ENCODE measurements around the gene MT1F.

DNA sequence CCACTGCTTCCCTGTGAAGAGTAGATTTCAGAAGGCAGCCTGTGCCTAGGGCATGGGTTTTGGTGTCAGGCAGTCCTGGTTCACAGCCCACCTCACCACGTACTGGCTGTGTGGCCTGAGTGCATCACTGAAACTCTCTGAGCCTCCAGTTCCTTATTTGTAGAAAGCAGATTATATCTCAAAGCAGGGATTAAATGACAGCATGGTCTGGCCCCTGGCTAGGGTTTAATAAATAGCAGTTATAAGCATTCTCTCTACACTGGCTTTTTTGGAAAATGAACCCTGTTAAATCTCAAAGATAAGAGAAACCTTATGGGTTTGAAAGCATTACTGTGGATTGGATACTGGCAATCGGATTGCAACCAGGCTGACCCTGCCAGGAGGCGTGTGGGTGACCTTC, 28.2 kb upstream of the MT1F start:
- TF ChIP-seq CTCF (IDR thresholded peaks at IDR 0.05 in 2 of 3, conservative IDR thresholded peaks at IDR 0.05 in 1 of 3; ENCODE audit: borderline replicate concordance in 1 of 3, insufficient read depth in 1 of 3, low read depth in 2 of 3, low read length in 2 of 3) (no peak), POLR2A (IDR thresholded peaks at IDR 0.05; ENCODE audit: borderline replicate concordance, extremely low read depth, insufficient read depth, insufficient read length) (no peak), TCF7L2 (IDR thresholded peaks at IDR 0.05; ENCODE audit: borderline replicate concordance, extremely low read depth, insufficient read depth, insufficient read length) (no peak), YY1 (IDR thresholded peaks at IDR 0.05; ENCODE audit: extremely low read depth, insufficient replicate concordance, low read depth, low read length) (no peak), POLR2AphosphoS5 (IDR thresholded peaks at IDR 0.05; ENCODE audit: low read depth, low read length) (no peak), SRF (IDR thresholded peaks at IDR 0.05; ENCODE audit: low read depth) (no peak), ZFX (IDR thresholded peaks at IDR 0.05) (no peak), CEBPB (IDR thresholded peaks at IDR 0.05; ENCODE audit: low read depth) (no peak), JUND (IDR thresholded peaks at IDR 0.05) (no peak), ZNF274 (IDR thresholded peaks at IDR 0.05; ENCODE audit: low read depth, low read length) (no peak), REST (IDR thresholded peaks at IDR 0.05; ENCODE audit: low read depth) (no peak), SIN3A (IDR thresholded peaks at IDR 0.05; ENCODE audit: low read depth) (no peak), ATF3 (IDR thresholded peaks at IDR 0.05) (no peak)
- TF ChIP-seq, protein P1, sequence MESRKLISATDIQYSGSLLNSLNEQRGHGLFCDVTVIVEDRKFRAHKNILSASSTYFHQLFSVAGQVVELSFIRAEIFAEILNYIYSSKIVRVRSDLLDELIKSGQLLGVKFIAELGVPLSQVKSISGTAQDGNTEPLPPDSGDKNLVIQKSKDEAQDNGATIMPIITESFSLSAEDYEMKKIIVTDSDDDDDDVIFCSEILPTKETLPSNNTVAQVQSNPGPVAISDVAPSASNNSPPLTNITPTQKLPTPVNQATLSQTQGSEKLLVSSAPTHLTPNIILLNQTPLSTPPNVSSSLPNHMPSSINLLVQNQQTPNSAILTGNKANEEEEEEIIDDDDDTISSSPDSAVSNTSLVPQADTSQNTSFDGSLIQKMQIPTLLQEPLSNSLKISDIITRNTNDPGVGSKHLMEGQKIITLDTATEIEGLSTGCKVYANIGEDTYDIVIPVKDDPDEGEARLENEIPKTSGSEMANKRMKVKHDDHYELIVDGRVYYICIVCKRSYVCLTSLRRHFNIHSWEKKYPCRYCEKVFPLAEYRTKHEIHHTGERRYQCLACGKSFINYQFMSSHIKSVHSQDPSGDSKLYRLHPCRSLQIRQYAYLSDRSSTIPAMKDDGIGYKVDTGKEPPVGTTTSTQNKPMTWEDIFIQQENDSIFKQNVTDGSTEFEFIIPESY (IDR thresholded peaks at IDR 0.05; ENCODE audit: extremely low read depth, insufficient replicate concordance, low read length) = no peak

All from HCT116 (cell line).